Stimulated activated CD8-positive, alpha-beta memory T cell treated with anti-CD3 and anti-CD28 coated beads, Interleukin-12 subunit alpha, Interleukin-12 subunit beta, amount 100 ng/mL, for 24 hours (primary cell): ENCODE results near the gene RPS16.

Source experiments
- DNase-seq: peaks from one replicate; pipeline ENCODE4 v3.0.0-alpha.2; 2020; ENCODE audit errors: extremely low read depth

RPS16 gene

DNA sequence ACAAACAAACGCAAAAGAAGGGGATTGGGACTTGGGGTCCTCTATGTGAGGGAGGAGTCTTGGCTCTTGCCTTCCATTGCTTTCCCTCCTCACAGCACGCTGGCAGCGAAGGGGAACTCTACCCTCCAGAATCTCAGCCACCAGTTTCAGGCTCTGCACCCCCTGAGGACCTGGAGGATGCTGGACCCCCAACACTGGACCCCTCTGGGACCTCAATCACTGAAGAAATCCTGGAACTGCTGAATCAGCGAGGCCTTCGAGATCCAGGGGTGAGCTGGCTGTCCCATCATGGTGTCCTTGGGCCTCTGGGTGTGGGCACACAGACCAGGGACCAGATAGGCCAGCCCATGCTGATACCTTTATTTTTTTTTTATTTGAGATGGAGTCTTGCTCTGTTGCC lies 13.7 kb downstream of the RPS16 start:
- no peak for DNase-seq

DNA sequence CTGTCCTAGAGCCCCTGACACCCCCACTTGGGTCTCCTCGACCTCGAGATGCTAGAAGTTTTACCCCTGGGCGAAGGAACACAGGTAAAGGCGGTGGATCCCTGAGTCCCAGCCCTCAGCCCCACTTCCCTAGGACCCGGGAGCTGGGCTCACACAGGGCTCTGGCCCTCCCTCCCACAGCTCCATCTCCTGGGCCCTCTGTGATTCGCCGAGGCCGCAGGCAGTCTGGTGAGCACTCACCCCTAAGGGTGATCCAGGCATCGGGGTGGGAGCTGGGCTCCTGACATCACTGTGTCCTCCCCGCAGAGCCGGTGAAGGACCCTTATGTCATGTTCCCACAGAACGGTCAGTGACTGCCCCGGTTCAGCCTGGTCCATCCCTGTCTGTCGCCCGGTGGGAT lies 15.0 kb downstream of the RPS16 start:
- DNase-seq = no peak

DNA sequence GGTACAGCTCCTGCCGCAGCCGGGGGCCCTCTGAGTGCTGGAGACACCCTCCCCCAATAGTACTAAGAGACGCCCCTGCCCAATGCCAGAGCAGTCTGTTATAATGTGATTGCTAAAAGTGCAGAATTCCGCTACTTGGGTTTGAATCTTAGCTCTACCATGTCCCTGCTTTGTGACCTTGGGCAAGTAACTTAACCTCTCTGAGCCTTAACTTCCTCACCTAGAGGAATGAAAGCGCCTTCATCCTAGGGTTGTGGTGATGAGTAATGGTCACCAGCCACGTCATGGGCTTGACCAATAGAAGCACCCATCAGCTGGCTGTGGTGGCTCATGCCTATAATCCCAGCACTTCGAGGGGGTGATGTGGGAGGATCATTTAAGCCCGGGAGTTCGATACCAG lies 16.7 kb downstream of the RPS16 start:
- no peak for DNase-seq

DNA sequence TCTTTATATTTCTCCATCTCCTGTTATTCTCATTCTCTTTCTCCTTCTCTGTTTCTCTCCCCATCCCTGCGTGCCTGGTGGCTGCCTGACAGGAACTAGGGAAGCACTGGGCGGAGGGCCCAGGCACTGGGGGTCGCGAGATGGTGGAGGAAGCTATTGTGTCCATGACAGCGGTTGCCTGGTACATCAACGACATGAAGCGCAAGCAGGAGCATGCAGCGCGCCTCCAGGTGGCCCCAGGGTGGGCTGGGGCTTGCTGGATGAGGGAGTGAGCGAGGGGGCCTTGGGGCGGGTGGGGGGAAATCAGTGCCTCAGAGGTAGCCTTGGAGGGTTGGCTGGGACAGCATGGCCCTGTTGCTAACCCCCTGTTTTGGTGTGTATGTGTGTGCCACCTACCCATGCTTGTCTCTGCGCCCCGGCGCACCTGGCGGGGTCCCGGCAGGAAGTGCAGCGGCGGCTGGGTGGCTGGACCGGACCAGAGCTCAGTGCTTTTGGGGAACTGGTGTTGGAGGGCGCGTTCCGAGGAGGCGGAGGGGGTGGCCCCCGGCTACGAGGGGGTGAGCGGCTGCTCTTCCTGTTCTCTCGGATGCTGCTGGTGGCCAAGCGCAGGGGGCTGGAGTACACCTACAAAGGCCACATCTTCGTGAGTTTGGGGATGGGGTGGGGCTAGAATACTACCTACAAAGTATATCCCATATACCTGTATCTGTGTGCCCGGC lies 18.1 kb downstream of the RPS16 start:
- DNase-seq = no peak

DNA sequence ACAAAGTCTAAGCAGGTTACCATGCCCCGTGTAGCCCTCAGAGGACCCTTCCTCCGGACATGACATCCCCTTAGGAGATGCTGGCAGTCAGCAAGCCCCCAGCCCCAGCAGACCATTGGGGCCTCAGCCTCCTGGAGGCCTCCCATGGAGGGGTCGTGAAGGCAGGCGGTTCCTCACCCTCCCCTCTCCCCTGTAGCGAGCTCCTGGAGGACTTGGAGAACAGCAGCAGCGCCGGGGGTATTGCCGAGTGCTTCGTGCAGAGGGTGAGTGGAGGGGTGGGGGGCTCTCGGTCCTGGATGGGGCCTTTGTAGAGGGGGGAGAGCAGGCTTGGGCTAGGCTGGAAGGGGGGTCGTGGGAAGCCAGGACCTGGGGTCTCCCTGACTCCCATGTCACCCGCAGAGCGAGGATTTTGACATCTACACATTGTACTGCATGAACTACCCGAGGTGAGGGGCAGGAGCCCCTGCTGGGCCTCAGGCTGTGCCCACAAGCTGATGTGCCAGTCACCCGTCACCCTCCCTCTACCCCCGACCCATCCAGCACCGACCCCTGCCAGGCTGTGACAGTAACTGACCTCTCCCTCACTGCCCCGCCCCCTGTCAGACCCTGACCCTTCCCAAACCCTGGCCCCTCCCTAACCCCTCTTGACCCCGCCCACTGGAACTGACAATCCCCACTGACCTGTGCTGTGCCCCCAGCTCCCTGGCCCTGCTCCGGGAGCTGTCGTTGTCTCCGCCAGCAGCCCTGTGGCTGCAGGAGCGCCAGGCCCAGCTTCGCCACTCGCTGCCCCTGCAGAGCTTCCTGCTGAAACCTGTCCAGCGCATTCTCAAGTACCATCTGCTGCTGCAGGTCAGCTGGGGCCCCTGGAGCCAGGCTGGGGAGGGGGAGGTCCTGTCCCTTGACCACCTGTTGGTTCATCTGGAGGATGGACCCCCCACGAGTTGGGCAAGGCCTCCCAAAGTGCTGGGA lies 19.3 kb downstream of the RPS16 start:
- no peak for DNase-seq

DNA sequence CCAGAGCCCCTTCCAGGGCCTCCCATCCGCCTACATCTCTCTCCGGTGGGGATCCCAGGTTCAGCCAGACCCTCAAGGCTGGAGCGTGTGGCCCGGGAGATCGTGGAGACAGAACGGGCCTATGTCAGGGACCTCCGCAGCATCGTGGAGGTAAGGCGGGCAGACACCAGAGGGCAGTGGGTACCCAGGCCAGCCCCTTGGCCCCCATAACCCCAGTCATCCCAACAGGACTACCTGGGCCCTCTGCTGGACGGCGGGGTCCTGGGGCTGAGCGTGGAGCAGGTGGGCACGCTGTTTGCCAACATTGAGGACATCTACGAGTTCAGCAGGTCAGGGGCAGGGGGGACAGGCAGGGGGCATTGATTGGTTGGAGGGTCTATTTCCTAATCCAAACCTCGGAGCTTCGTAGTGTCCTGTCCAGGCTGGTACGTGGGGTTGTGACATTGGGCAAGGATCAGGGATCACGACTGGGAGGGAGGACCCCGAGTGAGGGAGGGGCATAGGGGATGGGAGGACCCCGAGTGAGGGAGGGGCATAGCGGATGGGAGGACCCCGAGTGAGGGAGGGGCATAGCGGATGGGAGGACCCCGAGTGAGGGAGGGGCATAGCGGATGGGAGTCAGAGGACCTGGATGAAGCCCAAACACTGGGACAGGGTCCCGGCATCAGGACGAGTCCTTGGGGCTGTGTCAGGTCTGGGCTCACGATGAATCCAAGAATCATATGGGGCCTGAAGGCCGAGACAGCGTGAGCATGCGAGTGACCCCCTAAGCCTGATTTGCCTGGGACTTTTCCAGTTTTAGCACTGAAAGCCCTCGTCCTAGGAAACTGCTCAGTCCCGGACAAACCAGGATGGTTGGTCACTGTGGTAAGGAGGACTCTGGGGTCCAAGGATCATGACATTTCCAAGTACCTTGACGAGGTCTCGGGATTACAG lies 20.4 kb downstream of the RPS16 start:
- DNase-seq = no peak

DNA sequence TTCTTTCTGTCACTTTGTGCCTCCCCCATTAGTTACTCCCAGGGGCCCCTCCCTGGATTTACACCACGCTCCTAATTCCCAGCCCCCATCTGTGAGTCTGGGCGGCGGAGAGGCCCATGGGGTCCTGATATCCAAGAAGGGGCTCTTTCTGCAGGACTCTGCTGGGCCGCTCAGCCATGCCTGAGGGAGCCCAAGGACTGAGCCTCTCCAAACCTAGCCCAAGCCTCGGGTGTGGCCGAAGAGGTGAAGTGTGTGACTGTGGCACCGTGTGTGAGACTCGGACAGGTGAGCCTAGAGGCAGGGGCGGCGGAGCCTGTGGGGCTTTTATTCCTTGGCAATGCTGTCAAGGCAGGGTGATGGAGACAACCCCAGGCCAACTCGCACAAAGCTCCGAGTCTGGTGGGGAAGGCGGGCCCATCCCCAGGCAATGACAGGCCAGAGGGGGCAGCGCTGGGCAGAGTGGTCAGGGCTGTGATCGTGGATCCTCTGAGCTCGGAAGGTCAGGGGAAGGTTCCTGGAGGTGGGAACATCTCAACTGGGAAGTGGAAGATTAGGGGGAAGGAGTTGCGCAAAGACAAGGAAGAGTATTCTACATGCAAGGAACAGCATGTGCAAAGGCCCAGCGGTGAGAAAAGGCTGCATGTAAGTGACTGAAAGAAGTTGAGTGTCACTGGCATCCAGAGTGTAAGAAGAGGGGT lies 21.7 kb downstream of the RPS16 start:
- DNase-seq = no peak

DNA sequence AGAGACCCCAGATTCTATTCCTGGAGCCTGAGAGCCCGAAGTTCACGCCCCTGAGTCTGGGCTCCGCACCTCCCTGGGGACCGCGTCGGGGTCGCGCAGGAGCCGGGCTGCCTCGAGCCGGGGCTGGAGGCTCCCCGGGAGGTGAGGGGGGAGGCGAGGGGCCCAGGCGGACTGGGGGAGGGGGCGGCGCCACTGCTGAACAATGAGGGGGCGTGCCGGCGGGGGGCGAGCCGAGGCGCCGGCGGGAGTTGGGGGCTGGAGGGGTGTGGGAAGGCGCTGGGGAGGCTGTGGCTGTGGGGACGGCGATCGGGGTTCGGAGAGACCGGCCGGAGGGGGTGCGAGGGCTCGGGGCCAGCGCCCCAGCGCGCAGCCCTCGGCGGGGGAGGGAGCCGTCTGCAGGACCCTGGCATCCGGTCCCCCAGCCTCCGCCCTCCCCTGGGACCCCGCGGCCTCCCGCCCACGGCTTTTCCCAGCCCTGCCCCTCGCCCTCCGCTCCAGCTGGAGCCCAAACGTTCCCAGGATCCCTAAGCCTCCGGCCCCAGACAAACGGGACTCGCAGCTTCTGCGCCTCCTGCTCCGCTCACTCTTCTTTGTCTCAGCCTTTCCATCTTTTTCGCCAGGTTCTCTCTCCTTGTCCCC lies 22.4 kb downstream of the RPS16 start:
- no peak for DNase-seq

DNA sequence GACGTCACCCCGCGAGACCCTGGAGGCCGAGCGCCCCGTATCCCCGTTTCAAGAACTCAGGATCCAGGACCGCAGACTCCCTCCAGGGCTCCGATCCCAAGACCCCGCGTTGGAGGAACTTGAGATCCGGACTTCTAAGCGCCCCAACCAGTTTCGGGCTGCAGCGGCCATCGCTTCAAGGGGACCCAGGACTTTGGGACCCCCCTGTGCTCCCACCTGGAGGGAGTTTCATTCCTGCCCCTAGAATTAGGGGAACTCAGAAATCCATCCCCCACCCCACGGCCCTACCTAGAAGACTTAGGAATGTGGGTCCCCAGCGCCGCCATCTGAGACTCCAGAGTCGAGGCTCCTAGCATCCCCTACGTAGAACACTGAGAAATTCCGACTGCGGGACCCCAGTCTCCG lies 22.9 kb downstream of the RPS16 start:
- DNase-seq = no peak

DNA sequence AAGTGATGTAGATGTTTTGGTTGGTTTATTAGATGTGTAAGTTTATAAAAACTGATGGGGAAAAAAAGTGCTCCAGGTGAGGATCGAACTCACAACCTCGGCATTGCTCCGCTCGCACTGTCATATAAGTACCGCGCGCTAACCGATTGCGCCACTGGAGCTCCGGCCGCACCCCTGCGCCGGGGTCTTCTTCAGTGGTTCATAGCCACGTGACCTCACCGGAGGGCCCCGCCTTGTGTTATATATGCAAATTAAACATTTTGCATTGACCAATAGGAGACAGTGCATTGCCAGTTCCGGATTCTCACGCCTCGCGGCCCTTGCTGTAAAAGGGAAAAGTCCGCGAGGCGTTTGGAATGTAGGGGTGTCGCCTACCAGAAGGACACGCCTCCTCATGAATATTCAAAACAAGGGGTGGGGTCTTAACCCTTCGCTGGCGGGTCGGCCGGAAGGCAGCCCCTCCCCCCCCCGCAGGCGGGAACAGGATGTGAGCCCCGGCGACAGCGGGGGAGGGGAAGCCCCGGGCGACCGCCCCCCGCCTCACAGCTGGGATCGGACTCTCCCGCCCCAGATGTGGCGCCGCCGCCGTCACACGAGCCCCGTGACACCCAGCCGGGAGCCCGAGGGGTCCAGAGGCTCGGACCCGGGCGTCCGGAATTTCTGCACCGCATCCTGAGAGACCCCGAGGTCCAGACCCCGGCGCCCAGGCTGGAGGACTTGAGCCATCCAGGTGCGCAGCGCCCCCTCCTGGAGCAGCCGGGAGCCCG lies 23.5 kb downstream of the RPS16 start, which contains the start of gene PLEKHG2:
TSS of gene PLEKHG2 (plus strand) at position 570 of the 767 bp plus-strand sequence. CDS start 1,418 bp downstream, outside the sequence.
- DNase-seq = peak; percentile 90

DNA sequence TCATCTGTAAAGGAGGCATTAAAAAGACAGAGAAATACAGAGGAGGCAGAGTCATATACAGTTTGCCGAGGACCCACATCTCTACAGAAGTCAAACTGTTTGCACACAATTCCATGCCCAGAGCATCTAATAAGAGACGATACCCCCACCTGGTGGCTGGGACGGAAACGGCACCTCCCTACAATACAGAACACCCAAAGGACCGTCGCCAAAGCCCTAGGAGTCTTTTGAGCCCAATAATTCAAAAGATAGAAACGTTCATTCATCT lies 24.0 kb downstream of the RPS16 start:
- DNase-seq = peak; percentile 78

DNA sequence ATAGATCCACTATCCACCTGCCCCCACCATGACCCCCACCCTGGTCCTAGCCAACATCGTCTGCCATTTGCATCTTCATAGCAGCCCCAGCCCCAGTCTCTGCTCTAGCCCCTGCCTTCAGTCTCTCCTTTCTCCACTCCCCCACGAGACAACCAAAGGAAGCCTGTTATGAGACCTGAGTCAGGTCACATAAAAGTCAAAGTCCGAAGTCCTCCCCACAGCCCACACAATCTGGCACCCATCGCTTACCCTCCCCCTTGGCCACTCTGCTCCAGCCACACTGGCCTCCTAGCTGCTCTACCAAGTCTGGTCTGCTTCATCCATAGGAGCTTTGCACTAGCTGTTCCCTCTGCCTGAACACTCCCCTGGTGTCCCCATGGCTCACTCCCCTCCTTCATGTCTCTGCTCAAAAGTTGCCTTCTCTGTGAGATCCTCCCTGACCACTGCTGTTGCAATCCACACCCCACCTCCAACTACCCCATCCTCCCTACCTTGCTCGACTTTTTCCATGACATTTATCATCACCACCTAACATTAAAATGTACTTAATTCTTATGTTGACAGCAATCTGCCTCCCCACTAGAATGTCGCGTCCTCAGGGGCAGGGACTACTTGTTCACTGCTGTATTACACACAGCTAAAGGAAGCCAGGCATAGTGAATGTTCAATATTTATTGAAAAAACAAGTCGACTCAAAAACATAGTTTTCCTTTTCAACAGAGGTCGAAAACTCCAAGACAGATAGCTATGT lies 24.5 kb downstream of the RPS16 start:
- no peak for DNase-seq

DNA sequence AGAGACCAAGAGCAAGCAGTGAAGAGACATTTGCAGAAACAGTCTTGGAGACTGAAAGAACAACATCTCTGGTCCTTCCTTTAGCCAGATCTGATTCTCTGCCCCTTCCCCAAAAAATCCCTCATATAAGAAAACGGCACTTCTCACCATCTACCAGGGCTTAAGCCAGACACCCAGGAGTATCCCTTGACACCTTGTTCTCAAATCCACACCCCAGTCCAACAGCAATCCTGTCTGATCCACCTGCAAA lies 25.0 kb downstream of the RPS16 start:
- no peak for DNase-seq

DNA sequence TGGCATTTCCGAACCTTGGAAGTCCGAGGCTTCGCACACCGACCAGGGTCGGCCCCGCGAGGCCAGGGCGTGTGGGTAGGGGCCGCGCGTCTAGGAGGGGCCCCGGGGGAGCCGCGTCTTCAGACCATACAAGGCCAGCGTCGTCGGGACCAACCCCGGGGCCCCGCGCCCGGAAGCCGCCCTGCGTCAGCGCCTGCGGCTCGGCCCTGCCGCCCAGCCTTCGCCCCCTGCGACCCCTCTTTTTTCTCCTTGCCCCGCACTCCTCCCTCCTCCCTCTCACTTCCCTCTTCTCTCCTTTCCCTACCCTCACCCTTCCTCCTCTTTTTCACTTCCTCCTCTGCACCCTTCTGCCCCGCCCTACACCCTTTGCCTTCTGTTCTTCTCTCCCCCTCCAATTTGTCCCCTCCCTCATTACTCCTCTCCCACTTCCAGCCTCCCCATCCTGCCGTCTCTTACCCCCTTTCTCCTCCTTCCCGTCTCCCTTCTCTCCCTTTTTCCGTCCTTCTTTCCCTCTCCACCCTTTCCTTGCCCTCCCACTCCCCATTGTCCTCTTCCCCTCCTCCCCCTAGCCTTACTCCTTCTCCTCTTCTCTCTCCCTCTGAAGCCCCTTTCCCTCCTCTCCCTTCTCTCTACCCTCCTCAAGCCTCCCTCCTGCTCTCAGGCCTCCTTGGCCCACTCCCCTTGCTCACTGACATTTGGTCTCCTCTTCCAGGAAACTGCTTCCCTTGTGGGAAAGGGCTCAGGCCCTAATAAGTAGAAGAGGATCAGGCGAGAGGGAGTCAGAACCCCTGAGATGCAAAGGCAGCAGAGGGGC lies 25.5 kb downstream of the RPS16 start:
- DNase-seq = no peak

DNA sequence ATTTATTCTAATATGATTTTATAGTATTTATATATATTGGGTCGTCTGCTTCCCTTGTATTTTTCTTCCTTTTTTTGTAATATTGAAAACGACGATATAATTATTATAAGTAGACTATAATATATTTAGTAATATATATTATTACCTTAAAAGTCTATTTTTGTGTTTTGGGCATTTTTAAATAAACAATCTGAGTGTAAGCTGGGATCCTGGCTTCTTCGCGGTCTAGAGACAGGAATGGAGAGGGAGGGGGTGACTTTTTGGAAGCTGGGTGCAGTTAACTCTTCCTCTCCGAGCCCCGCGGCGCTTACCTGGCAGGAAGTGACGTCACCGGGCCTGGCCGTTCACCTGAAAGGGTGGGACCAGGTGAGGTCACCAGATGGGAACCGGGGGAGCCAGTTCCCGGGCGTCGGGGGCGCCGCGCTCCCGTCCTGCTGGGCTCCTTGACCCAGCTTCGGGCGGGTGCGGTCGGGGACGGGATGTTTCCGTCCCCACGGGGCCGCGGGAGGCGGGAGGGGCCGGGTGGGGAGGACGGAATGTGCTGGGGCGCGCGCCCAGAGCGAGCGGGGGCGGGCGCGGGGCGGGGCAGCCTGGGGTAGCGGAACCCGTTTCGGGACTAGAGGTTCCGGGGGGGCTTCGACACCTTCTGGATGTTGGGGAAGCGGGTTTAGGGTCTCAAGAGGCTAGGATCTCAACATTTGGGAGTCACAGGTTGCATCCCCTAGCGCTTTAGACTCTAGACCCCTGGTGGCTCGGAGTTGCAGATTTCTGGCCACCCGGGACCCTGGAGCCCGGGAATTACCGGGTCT lies 26.3 kb downstream of the RPS16 start:
- no peak for DNase-seq

DNA sequence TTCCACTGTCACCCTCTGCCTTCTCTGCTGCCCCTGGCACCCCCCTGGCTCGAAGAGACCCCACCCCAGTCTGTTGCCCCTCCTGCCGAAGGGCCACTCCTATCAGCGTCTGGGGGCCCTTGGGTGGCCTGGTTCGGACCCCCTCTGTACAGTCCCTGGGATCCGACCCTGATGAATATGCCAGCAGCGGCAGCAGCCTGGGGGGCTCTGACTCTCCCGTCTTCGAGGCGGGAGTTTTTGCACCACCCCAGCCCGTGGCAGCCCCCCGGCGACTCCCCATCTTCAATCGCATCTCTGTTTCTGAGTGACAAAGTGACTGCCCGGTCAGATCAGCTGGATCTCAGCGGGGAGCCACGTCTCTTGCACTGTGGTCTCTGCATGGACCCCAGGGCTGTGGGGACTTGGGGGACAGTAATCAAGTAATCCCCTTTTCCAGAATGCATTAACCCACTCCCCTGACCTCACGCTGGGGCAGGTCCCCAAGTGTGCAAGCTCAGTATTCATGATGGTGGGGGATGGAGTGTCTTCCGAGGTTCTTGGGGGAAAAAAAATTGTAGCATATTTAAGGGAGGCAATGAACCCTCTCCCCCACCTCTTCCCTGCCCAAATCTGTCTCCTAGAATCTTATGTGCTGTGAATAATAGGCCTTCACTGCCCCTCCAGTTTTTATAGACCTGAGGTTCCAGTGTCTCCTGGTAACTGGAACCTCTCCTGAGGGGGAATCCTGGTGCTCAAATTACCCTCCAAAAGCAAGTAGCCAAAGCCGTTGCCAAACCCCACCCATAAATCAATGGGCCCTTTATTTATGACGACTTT lies 27.1 kb downstream of the RPS16 start:
- DNase-seq = no peak
